IPS-18c (cell line): ENCODE measurements around the gene CDSN.

ENCODE experiments used
- H3K4me3 ChIP-seq: 2 replicates; pipeline ENCODE4 v1.7.0; 2013; ENCODE audit warnings: low read depth, mild to moderate bottlenecking, low read length, moderate library complexity; ENCODE audit not compliant: insufficient read depth
- H3K9me3 ChIP-seq: one replicate; pipeline ENCODE4 v1.6.1; 2013; ENCODE audit warnings: mild to moderate bottlenecking, low read length, moderate library complexity; ENCODE audit not compliant: control insufficient read depth, insufficient read depth

CDSN gene

DNA sequence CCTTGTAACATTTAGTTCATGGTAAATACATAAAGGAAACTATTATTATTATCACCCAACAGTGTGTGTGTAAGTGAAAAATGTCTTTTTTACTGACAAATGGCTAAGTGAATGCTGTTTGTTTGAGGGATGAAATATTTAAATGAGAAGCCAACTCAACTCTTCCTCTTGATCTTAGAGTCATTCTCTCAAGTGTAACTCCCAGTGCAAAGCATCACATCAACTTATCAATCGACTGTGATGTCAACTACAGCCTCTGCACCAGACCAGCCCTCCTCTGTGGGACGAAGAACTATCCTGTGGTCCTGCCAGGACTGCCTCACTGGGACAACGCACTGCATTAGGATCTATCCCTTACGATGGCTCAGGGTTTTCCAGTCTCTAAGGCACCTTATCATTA, 13.2 kb downstream of the CDSN start:
- peaks cover 4% of the 10 kb centered on the region for H3K9me3 ChIP-seq
- no peak overlapping the region for H3K4me3 ChIP-seq

DNA sequence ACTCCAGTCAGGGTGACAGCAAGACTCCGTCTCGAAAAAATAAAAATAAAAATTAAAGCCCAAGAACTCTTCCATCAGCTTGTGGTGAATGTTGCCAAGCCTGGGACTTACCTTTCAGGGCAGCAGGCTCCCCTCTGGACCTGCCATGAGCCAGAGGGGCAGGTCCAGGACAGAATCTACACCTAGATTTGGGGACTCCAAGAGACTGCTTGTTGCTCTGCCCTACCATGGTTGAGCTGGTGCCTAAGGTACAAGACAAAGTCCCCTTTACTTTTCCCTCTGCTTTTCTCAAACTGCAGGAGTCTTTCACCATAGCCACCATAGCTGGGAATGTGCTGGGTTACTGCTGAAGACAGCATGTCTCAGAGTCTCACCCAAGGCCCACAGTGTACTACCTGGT, 17.1 kb downstream of the CDSN start:
- Histone ChIP-seq H3K9me3 (no peaks in the 10 kb centered on the region), H3K4me3 (no peak overlapping the region)

DNA sequence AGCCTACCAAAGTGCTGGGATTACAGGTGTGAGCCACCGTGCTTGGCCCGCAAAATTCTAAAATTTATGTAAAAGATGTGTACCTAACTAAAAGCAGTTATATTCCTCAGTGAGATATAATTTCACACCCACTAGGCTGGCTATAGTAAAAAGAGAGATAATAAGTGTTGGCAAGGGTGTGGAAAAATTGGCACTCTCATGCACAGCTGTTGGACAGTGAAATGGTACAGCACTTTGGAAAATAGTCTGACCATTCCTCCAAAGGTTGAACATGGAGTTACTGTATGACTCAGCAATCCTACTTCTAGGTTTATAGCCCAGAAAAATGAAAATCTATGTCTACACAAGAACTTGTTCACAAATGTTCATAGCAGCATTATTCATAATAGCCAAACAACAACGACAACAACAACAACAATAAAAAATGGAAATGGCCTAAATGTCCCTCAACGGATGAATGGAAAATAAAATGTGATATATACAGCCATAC, 21.8 kb downstream of the CDSN start:
- Histone ChIP-seq H3K4me3 (no peak overlapping the region), H3K9me3 (no peaks in the 10 kb centered on the region)

DNA sequence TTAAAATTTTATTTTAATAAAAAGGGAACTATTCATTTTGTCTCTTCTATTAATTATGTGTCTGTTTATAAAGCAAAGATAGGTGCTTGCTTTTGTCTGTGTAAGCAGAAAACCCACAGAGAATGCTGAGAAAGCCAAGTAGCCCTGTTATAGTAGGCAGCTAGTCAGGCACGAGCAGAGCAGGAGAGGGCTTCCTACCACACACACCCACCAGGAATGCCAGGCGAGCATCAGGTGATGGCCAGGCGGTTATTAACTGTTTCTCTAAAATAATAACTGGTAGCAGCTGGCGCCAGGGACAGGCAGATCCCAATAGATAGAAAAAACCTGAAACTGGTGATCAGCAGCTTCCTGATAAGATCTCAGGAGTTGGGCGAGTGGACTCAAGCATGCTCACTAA, 23.6 kb downstream of the CDSN start:
- H3K9me3 ChIP-seq: no peaks in the 10 kb centered on the region
- no peak overlapping the region for H3K4me3 ChIP-seq

DNA sequence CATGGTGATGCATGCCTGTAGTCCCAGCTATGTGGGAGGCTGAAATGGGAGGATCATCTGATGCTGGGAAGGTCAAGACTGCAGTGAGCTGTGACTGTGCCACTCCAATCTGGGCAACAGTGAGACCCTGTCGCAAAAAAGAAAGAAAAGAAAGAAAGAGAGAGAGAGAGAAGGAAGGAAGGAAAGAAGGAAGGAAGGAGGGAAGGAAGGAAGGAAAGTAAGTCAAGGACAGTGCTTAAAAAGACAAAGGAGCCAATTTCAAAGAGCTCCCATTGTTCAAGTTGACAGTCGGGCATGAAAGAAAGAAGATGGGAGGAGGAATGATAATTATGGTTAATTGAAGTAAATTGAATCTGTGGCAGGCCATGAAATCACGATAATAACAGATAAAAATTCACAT, 24.0 kb downstream of the CDSN start:
- no peaks in the 10 kb centered on the region for H3K9me3 ChIP-seq
- no peak overlapping the region for H3K4me3 ChIP-seq

DNA sequence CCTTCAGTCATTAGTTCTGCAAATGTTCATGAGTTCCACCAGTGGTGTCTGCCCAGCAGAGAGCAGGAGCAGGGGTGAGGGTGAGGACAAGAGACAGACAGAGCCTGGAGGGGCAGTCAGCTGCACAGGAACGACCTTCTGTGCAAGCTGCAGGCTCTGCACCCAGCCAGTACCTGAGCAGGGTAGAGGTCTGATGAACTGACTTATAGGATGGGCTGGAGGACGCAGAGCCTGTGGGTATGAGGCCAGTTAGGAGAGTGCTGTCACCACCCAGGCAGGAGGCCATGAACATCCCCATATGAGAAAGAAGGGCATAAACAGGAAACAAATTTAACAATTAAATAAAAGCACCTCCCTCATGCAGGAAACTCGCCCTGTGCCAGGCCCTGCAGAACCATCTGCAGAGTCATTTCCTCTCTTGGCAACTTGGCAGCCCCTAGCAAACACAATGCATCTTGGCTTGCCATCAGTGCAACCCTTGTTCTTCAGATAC, 25.8 kb downstream of the CDSN start:
- Histone ChIP-seq H3K4me3 (no peak overlapping the region), H3K9me3 (no peaks in the 10 kb centered on the region)

DNA sequence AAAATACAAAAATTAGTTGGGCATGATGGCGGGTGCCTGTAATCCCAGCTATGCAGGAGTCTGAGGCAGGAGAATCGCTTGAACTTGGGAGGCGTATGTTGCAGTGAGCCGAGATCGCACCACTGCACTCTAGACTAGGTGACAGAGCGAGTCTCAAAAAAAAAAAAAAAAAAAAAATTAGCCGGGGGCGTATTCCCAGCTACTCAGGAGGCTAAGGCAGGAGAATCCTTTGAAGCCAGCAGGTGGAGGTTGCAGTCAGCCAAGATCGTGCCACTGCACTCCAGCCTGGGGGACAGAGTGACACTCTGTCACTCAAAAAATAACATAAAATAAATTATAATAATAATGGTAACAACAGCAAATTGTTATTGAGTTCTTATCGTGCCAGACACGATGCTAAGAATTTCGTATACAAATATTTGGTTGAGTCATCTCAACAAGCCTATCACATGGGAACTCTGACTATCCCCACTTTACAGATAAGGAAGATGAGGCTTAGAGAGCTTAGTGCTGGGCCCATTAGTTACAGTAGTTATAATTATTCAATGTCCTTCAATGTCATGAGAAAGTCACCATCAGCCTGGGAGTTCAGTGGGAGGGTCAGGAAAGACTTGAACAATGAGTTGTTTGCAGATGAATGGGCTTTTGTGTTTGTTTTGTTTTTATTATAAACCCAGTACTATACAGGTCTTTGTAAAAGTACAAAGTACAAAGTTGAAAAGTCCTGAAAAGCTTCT, 27.3 kb downstream of the CDSN start:
- H3K9me3 ChIP-seq: no peaks in the 10 kb centered on the region
- H3K4me3 ChIP-seq: no peak overlapping the region

DNA sequence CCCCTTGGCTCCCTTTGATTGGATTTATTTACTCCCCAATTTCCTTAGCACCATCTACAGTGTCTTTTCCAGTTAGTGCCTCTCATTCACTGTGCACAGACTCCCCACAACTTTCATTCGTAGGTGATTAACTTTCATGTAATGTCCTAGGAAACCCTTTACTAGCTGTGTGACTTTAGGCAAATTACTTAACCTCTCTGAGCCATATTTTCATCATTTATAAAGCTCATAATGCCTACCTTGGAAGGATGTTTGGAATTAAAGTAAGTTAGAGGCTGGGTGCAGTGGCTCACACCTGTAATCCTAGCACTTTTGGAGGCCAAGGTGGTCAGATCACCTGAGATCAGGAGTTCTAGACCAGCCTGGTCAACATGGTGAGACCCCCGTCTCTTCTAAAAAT, 28.0 kb downstream of the CDSN start:
- Histone ChIP-seq H3K9me3 (no peaks in the 10 kb centered on the region), H3K4me3 (no peak overlapping the region)

DNA sequence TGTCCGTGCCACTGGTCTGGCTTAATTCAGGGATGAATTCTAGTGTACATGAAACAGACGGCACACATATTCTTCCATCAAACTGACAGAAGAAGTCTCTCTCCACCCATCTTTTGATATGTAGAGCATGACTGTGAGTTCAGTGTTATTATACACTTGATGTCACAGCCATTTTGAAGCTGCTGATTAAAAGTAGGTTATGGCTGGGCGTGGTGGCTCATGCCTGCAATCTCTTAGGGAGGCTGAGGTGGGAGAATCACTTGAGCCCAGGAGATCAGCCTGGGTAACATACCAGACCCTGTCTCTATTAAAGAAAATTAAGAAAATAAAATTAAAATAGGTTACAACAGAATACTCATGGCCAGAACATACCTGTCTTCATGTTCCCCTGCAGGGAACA, 28.6 kb downstream of the CDSN start:
- Histone ChIP-seq H3K9me3 (no peaks in the 10 kb centered on the region), H3K4me3 (no peak overlapping the region)

DNA sequence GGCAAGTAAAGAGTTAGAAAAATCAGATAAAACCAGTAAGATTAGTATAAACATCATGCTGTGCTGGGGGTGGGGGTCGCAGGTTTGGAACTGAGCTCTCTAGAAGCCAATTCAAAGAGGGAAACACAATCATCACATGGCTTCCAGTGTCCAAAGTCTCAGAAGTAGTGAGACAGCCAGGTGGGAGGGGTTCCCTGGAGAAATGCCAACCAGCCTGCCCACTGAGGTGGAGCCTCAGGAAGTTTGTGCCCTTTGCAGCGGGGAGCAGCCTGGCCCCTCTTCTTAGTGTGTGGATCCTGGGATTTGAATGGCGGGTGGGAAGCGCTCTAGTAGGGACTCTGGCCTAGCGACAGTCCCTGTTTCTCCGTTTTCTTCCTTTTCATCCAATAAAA, 29.3 kb downstream of the CDSN start:
- H3K9me3 ChIP-seq: no peaks in the 10 kb centered on the region
- H3K4me3 ChIP-seq: no peak overlapping the region

DNA sequence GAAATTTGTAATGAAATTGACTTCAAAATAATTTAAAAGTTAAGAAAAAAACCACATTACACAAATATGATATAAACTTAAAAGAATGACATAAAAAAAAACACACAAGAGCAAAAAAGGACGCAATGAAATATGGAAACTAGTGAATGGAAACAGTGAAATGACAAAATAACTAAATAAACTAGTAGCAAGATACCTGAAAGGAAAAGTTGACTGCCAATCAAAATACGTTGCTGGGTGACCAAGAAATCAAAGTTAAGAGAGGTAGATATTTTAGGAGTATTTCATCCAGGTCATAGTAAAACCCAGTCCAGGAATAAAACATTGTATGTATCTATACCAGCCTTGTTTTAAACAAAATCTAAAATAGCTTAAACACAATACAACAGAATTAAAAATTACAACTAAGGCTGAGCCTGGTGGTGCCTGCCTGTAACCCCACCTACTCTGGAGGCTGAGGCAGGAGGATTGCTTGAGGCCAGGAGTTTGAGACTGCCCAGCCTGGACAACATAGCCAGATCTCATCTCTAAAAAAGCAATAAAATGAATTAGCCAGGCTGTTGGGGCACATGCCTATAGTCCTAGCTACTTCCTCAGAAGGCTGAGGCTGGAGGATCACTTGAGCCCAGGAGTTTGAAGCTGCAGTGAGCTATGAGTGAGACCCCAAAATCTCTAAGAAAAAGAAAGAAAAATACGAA, 29.8 kb downstream of the CDSN start:
- Histone ChIP-seq H3K4me3 (no peak overlapping the region), H3K9me3 (no peaks in the 10 kb centered on the region)

DNA sequence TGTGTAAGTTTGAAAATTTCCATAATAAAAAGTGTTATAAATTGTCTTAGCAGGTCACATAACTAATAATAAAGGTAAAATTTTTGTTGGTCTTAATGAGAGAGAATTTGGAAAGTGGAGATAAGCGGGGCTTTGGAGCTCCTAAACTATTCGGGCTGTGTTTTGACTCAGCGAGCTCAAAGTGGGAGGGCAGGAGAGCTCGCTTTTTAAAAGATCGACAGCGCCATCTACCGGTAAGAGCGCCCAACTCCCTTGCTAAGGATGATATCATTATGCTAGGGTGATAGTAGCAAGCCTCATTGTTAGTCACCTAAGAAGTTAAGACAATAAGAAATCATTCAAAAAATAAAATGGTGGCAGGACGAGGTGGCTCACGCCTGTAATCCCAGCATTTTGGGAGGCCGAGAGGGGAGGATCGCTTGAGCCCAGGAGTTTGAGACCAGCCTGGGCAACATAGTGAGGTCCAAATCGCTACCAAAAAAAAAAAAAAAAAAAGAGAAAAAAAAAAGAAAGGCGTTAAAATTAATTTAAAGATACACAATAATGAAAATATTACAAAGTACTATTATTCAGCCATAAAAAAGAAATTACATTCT, 32.7 kb downstream of the CDSN start:
- Histone ChIP-seq H3K4me3 (no peak overlapping the region), H3K9me3 (no peaks in the 10 kb centered on the region)

DNA sequence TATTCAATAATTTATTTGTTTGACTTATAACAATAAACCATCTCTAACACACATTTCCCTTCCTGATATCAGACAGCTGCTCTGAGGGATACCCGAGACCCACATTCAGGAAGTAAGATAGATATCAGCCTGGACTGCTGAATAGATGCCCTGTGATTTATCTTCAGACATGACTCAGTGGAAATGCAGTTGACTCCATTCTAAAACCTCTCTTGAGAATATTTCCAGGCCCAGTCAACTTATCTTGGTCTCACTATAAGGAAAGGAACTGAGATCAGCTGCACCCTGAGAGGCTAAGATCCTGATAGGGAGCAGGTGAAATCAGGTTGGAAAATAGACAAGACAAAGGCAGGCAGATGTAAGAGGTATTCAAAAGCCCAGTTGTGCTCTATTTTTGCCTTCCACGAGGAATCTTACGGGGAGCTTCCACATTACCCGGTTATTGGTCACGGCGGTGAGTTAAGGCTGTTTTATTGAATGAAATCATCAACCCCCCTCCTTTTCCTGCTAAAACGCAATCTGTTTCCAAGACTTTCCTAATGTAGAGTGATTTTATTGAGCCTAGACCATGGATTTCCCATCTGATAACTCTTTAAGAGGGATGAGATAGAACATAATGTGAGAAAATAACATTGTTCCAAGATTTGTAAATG, 33.3 kb downstream of the CDSN start:
- H3K4me3 ChIP-seq: no peak overlapping the region
- no peaks in the 10 kb centered on the region for H3K9me3 ChIP-seq

DNA sequence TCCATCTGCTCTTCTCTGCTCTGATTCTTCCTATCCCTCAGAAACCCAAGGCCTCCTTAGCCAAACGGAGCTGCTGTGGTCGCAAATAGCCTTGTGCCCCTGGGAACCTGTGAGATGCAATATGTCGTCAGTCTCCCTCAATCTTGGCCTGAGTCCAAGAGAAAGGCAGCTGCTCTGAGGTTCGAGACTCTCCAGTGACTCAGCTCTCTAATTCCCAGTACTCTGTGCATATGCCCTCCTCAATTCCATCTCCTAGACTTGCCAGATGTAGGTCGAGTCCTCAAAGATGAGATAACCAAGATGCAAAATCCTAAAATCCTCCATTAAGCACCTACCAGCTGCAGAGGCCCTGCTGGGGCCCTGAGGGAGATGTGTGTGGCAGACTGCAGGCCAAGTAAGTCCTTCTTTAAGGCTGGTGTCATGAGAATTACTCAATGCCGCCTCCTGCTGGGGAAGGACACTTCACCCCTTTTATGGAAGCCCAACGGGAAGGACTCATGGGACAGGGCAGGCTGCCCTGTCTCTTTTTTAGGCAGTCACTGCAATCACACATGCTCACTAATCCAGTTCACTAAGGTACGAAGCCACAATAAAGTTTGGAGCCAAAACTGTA, 36.4 kb downstream of the CDSN start:
- no peak overlapping the region for H3K4me3 ChIP-seq
- H3K9me3 ChIP-seq: no peaks in the 10 kb centered on the region

DNA sequence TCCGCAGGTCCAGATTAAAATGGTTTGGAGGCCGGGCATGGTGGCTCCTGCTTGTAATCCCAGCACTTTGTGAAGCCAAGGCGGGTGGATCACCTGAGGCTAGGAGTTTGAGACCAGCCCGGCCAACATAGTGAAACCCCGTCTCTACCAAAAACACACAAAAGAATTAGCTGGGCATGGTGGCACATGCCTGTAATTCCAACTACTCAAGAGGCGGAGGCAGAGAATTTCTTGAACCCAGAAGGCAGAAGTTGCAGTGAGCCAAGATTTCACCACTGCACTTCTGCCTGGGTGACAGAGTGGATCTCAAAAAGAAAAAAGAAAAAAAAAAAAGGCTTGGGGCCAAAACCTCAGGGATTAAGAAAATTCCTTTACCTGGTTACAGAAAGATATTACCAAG, 38.4 kb downstream of the CDSN start:
- H3K4me3 ChIP-seq: no peak overlapping the region
- H3K9me3 ChIP-seq: no peaks in the 10 kb centered on the region

DNA sequence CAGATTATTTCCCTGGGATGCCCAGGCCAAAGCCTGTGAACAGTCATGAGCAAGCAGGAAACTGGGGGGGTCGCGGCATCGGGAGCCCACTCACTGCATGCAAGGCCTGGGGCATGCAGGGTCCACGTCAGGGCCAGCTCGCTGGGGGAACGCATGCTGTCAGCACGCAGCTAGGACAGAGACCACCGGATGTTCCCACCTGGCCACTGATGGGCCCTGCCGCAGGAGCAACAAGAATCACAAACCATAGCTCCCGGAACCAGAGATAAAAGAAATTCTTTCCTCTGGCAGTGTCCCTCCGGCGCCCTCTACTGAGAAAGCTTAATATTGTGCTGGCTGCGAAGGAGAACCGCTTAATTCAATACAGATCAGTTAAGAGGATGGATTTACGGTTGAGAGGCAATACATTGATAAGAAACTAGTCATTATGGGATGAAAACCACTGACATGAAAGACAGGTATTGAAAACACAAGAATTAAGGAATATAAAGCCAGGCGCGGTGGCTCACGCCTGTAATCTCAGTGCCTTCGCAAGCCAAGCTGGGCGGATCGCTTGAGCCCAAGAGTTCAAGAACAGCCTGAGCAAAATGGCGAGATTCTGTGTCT, 40.5 kb downstream of the CDSN start:
- Histone ChIP-seq H3K9me3 (no peaks in the 10 kb centered on the region), H3K4me3 (no peak overlapping the region; the same call in 1 of the 2 replicates)

DNA sequence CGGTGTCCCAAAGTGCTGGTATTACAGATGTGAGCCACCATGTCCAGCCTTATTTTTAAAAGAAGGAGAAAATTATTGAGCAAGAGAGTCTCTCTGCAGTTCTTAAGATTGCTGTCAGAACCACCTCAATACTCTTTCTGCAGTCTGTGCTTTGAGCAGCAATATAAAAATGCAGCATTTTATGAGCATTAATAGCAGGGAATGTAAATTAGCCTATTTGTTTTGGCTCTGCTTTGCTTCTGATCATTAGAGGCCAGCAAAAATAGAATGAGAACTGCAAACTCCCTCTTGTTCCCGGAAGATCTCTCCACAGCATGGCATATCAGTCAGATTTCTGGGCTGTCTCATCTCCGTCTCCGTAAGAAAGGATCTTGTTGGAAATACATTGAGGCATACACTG, 43.6 kb downstream of the CDSN start:
- Histone ChIP-seq H3K4me3 (no peak overlapping the region), H3K9me3 (no peaks in the 10 kb centered on the region)
